PFSK-1 (cell line): ENCODE data around the gene DYNC1H1.

Experiments
- FOXP2 ChIP-seq: optimal IDR thresholded peaks from 2 replicates; pipeline ENCODE3; 2011; ENCODE audit warnings: borderline replicate concordance, control low read depth, inconsistent platforms; ENCODE audit not compliant: insufficient read depth; ENCODE audit errors: extremely low read length, extremely low read depth
- POLR2AphosphoS5 ChIP-seq: IDR thresholded peaks from 2 replicates; pipeline ENCODE4 v1.6.1; 2012; ENCODE audit warnings: low read depth, mild to moderate bottlenecking, control low read depth, low read length, moderate library complexity
- SIN3A ChIP-seq: IDR thresholded peaks from 2 replicates; pipeline ENCODE4 v1.6.1; 2012; ENCODE audit warnings: mild to moderate bottlenecking, low read length, moderate library complexity, borderline replicate concordance; ENCODE audit not compliant: insufficient read depth
- TAF1 ChIP-seq: IDR thresholded peaks from 2 replicates; pipeline ENCODE4 v1.6.1; 2012; ENCODE audit warnings: low read length, control low read depth, borderline replicate concordance; ENCODE audit not compliant: insufficient read depth
- TF ChIP-seq, protein P1 (sequence below), 2 experiments: IDR thresholded peaks; 2 replicates each; pipeline versions ENCODE4 v1.6.1 to v1.8.0; 2011 to 2012; ENCODE audit warnings: low read depth in 2 of 2, low read length in 2 of 2, control low read depth in 1 of 2, inconsistent platforms in 1 of 2, mild to moderate bottlenecking in 1 of 2, moderate library complexity in 1 of 2; ENCODE audit not compliant: insufficient read depth in 1 of 2

DYNC1H1 gene

GRCh38 chr14:101926085-101926484 lies 38.3 kb upstream of the DYNC1H1 start:
- TF ChIP-seq SIN3A (no peak), TAF1 (no peak), FOXP2 (no peak), POLR2AphosphoS5 (no peak)
- TF ChIP-seq, protein P1, sequence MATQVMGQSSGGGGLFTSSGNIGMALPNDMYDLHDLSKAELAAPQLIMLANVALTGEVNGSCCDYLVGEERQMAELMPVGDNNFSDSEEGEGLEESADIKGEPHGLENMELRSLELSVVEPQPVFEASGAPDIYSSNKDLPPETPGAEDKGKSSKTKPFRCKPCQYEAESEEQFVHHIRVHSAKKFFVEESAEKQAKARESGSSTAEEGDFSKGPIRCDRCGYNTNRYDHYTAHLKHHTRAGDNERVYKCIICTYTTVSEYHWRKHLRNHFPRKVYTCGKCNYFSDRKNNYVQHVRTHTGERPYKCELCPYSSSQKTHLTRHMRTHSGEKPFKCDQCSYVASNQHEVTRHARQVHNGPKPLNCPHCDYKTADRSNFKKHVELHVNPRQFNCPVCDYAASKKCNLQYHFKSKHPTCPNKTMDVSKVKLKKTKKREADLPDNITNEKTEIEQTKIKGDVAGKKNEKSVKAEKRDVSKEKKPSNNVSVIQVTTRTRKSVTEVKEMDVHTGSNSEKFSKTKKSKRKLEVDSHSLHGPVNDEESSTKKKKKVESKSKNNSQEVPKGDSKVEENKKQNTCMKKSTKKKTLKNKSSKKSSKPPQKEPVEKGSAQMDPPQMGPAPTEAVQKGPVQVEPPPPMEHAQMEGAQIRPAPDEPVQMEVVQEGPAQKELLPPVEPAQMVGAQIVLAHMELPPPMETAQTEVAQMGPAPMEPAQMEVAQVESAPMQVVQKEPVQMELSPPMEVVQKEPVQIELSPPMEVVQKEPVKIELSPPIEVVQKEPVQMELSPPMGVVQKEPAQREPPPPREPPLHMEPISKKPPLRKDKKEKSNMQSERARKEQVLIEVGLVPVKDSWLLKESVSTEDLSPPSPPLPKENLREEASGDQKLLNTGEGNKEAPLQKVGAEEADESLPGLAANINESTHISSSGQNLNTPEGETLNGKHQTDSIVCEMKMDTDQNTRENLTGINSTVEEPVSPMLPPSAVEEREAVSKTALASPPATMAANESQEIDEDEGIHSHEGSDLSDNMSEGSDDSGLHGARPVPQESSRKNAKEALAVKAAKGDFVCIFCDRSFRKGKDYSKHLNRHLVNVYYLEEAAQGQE (IDR thresholded peaks at IDR 0.05; ENCODE audit: insufficient read depth in 1 of 2, low read depth in 2 of 2, low read length in 2 of 2) = no peak

DNA sequence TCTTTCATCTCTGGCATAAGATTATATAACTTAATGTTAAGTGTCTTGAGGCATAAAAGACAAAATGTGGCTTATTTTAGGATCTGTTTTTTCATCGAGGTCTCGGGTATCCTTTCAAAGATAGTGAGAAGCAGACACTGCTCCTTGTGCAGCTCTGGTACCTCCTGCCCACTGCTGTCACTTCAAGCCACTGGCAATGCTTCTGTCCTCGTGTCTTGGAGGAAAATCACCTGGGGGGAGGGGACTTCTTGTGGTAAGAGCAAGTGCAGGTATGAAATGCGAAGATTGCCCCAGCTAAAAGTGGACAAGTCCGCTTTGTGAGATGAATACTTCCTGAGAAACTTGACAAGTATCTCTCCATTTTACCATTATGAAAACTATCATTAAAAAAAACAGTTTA lies 37.8 kb upstream of the DYNC1H1 start:
- TF ChIP-seq POLR2AphosphoS5 (no peak), TAF1 (no peak), FOXP2 (no peak)
- TF ChIP-seq, protein P1 (IDR thresholded peaks at IDR 0.05; ENCODE audit: insufficient read depth in 1 of 2, low read depth in 2 of 2, low read length in 2 of 2) = no peak

- TF ChIP-seq FOXP2 = peak; percentile 69
- no peak for TF ChIP-seq TAF1
These were observed 36.5 kb upstream of the DYNC1H1 start for GRCh38 chr14:101927859-101928258.

GRCh38 chr14:101928415-101928841 lies 35.9 kb upstream of the DYNC1H1 start:
- TF ChIP-seq TAF1 = no peak
- no peak for TF ChIP-seq FOXP2
- no peak for TF ChIP-seq POLR2AphosphoS5
- TF ChIP-seq, protein P1 (IDR thresholded peaks at IDR 0.05; ENCODE audit: insufficient read depth in 1 of 2, low read depth in 2 of 2, low read length in 2 of 2) = no peak
- no peak for TF ChIP-seq SIN3A

DNA sequence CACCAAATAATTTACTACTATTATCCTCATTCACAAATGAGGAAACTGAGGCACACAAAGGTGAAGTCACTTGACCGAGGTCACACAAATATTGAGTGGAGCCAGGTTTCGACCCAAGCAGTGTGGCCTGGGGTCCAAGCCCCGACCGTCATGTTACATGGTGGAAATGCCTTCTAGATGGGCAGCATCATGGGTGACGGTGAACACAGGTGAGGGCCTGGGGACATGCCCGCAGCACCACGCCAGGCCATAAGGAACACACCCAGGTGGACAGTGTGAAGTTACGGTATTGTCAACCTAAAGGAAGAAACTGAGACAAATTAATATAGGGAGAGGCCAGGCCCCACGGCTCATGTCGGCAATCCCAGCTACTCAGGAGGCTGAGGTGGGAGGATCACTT lies 35.3 kb upstream of the DYNC1H1 start:
- TF ChIP-seq POLR2AphosphoS5 (no peak), SIN3A (no peak), FOXP2 (no peak)
- TF ChIP-seq, protein P1 (IDR thresholded peaks at IDR 0.05; ENCODE audit: insufficient read depth in 1 of 2, low read depth in 2 of 2, low read length in 2 of 2) = no peak

GRCh38 chr14:101929946-101930345 lies 34.4 kb upstream of the DYNC1H1 start:
- TF ChIP-seq TAF1 (no peak), SIN3A (no peak), FOXP2 (no peak), POLR2AphosphoS5 (no peak)
- TF ChIP-seq, protein P1 (IDR thresholded peaks at IDR 0.05; ENCODE audit: insufficient read depth in 1 of 2, low read depth in 2 of 2, low read length in 2 of 2) = no peak
